Activated CD4-positive, alpha-beta T cell treated with anti-CD3 and anti-CD28 coated beads, Interleukin-2, amount 10 ng/mL, durations not matched to agents 7 days and 5 days (primary cell): Measurements from ENCODE around the gene ILK. TPM values are rescaled to one million over a fixed set of nuclear protein-coding genes. Genes with fewer than 3 reads are reported as not detected.

Source experiments
- CTCF ChIA-PET: fragments of 350-600 bp; sonication (Branson Sonifier 250); formaldehyde crosslinking; loops from one replicate; lab custom pipeline; 2021; ENCODE audit warnings: antibody characterized with exemption; lab: Charles Lee
- POLR2A ChIA-PET: fragments of 350-600 bp; sonication (Branson Sonifier 250); formaldehyde crosslinking; loops from one replicate; lab custom pipeline; 2021; ENCODE audit warnings: antibody characterized with exemption; lab: Charles Lee
- DNase-seq: peaks from one replicate; pipeline ENCODE4 v3.0.0-alpha.2; 2020
- H3K27ac Mint-ChIP-seq: one replicate; pipeline ENCODE4 v1.8.0; 2021; ENCODE audit warnings: mild to moderate bottlenecking, moderate library complexity, mixed read lengths
- H3K27me3 Mint-ChIP-seq: one replicate; pipeline ENCODE4 v1.8.0; 2021; ENCODE audit warnings: mixed read lengths
- H3K36me3 Mint-ChIP-seq: one replicate; pipeline ENCODE4 v1.8.0; 2021; ENCODE audit warnings: low read depth, mixed read lengths
- H3K4me1 Mint-ChIP-seq: one replicate; pipeline ENCODE4 v1.8.0; 2021; ENCODE audit warnings: mixed read lengths
- H3K4me3 Mint-ChIP-seq: one replicate; pipeline ENCODE4 v1.8.0; 2021; ENCODE audit warnings: mild to moderate bottlenecking, moderate library complexity, mixed read lengths
- H3K9me3 Mint-ChIP-seq: one replicate; pipeline ENCODE4 v1.8.0; 2021; ENCODE audit warnings: mixed read lengths
- total RNA-seq, 2 experiments: library from RNA; stranded (reverse); gene quantifications; one replicate each; pipeline ENCODE4 v1.2.3, GENCODE V29; 2021

The ILK gene
- total RNA-seq, 2 experiments from 2014 or later: 155 to 163 TPM

GRCh38 chr11:6578134-6578533 lies 25.4 kb upstream of the ILK start:
- Mint-ChIP-seq H3K27ac (no peak overlapping the region), H3K4me3 (no peak overlapping the region), H3K27me3 (no peaks in the 10 kb centered on the region), H3K4me1 (peaks cover 7% of the 10 kb centered on the region), H3K9me3 (peaks cover 10% of the 10 kb centered on the region), H3K36me3 (peaks cover 11% of the 10 kb centered on the region)
- CTCF ChIA-PET: interaction anchor here (1.1 kb wide), 1 partner anchor 15 kb away, joined by 3 read pairs; no protein-coding TSS in a partner anchor
- DNase-seq: no peak
- POLR2A ChIA-PET: interaction anchor here (0.6 kb wide), 1 partner anchor 25 kb away, joined by 3 read pairs; no protein-coding TSS in a partner anchor

DNA sequence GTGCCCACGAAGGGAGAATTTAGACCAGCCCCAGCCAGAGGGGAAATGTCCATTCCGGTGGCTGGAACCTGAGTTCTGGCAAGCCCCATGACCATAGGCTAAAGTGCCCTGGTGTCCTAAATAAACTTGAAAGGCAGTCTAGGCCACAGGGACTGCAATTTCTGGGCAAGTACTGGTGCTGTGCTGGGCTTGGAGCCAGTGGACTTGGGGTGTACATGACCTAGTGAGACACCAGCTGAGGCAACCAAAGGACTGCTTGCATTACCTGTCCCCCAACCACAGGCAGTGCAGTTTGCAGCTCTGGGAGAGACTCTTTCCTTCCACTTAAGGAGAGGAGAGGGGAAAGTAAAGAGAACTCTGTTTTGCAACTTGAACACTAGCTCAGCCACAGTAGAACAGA lies 23.9 kb upstream of the ILK start:
- ChIA-PET CTCF (interaction anchor here (0.8 to 1.6 kb wide), 4 partner anchors 8 to 104 kb away, joined by 3 to 4 read pairs (median 3); partner anchors contain the start of gene MRPL17), POLR2A (no interaction called here)
- no peak for DNase-seq
- H3K27ac Mint-ChIP-seq: no peak overlapping the region
- no peaks in the 10 kb centered on the region for H3K27me3 Mint-ChIP-seq
- H3K9me3 Mint-ChIP-seq: peaks cover 24% of the 10 kb centered on the region
- peaks cover 25% of the 10 kb centered on the region for H3K36me3 Mint-ChIP-seq
- no peak overlapping the region for H3K4me3 Mint-ChIP-seq
- peaks cover 7% of the 10 kb centered on the region for H3K4me1 Mint-ChIP-seq

- CTCF ChIA-PET: interaction anchor here (1.6 kb wide), 1 partner anchor 11 kb away, joined by 4 read pairs; no protein-coding TSS in a partner anchor
- Mint-ChIP-seq H3K4me3 (no peak overlapping the region), H3K36me3 (peaks cover 35% of the 10 kb centered on the region)
Observed at GRCh38 chr11:6583584-6583983, 20.0 kb upstream of the ILK start.

GRCh38 chr11:6584528-6584927 lies 19.0 kb upstream of the ILK start:
- Mint-ChIP-seq H3K9me3 (peaks cover 30% of the 10 kb centered on the region), H3K27ac (no peak overlapping the region)

More at GRCh38 chr11:6583584-6583983, 20.0 kb upstream of the ILK start:
- Mint-ChIP-seq H3K27me3 (no peaks in the 10 kb centered on the region), H3K4me1 (no peaks in the 10 kb centered on the region), H3K9me3 (peaks cover 30% of the 10 kb centered on the region), H3K27ac (no peak overlapping the region)
- POLR2A ChIA-PET: no interaction called here
- DNase-seq: no peak

GRCh38 chr11:6586434-6587359 lies 16.9 kb upstream of the ILK start:
- H3K27ac Mint-ChIP-seq: no peak overlapping the region
- POLR2A ChIA-PET: no interaction called here
- H3K4me3 Mint-ChIP-seq: no peak overlapping the region
- peaks cover 30% of the 10 kb centered on the region for H3K9me3 Mint-ChIP-seq
- H3K36me3 Mint-ChIP-seq: peaks cover 35% of the 10 kb centered on the region
- no peaks in the 10 kb centered on the region for H3K4me1 Mint-ChIP-seq
- peak; percentile 4 for DNase-seq
- CTCF ChIA-PET: interaction anchor here (0.6 to 1.3 kb wide), 5 partner anchors 10 to 878 kb away, joined by 3 to 5 read pairs (median 3); partner anchors contain the start of gene MRPL17
- H3K27me3 Mint-ChIP-seq: no peaks in the 10 kb centered on the region

More at GRCh38 chr11:6584528-6584927, 19.0 kb upstream of the ILK start:
- peaks cover 35% of the 10 kb centered on the region for H3K36me3 Mint-ChIP-seq
- H3K4me3 Mint-ChIP-seq: no peak overlapping the region
- H3K27me3 Mint-ChIP-seq: no peaks in the 10 kb centered on the region
- ChIA-PET POLR2A (no interaction called here), CTCF (interaction anchor here (1.6 kb wide), 1 partner anchor 10 kb away, joined by 4 read pairs; no protein-coding TSS in a partner anchor)
- DNase-seq: no peak
- no peaks in the 10 kb centered on the region for H3K4me1 Mint-ChIP-seq

DNA sequence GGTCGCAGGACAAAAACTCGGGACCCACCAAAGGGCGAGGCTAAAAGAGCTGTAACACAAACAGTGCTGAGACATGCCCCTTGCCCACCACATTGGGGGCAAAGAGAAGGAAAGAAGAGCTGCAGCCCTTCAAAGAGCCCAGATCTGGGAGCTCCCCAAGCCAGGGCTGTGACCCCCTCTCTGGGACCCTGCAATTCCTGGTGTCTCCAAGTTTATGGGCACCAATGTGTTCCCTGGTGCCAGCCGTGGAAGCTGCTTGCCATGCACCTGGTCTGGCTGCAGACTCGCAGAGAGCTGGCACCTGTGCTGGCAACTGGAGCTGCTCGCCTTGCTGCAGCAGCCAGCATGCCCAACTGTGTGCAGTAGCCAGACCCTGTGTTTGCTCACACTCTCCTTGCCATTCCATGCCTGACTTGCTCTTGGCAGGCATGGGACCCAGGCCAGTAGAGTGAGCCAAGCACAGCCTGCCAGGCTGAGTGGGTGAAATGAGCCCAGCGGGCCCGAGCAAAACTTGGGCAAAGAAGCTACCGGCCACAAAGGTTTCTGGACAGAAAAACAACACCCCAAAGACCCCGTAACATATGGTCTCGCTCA lies 16.1 kb upstream of the ILK start:
- Mint-ChIP-seq H3K36me3 (peaks cover 35% of the 10 kb centered on the region), H3K27me3 (no peaks in the 10 kb centered on the region), H3K4me3 (no peak overlapping the region), H3K4me1 (no peaks in the 10 kb centered on the region), H3K9me3 (peaks cover 26% of the 10 kb centered on the region), H3K27ac (no peak overlapping the region)
- ChIA-PET POLR2A (no interaction called here), CTCF (interaction anchor here (0.7 to 1.3 kb wide), 4 partner anchors 9 to 877 kb away, joined by 3 to 5 read pairs (median 4); partner anchors contain the start of gene MRPL17)
- DNase-seq: peak; percentile 0

GRCh38 chr11:6588018-6588417 lies 15.6 kb upstream of the ILK start:
- Mint-ChIP-seq H3K4me3 (no peak overlapping the region), H3K27me3 (no peaks in the 10 kb centered on the region), H3K9me3 (peaks cover 21% of the 10 kb centered on the region), H3K27ac (no peak overlapping the region), H3K36me3 (peaks cover 32% of the 10 kb centered on the region), H3K4me1 (no peaks in the 10 kb centered on the region)
- no peak for DNase-seq
- POLR2A ChIA-PET: no interaction called here
- CTCF ChIA-PET: interaction anchor here (1.3 kb wide), 1 partner anchor 8 kb away, joined by 4 read pairs; no protein-coding TSS in a partner anchor

DNA sequence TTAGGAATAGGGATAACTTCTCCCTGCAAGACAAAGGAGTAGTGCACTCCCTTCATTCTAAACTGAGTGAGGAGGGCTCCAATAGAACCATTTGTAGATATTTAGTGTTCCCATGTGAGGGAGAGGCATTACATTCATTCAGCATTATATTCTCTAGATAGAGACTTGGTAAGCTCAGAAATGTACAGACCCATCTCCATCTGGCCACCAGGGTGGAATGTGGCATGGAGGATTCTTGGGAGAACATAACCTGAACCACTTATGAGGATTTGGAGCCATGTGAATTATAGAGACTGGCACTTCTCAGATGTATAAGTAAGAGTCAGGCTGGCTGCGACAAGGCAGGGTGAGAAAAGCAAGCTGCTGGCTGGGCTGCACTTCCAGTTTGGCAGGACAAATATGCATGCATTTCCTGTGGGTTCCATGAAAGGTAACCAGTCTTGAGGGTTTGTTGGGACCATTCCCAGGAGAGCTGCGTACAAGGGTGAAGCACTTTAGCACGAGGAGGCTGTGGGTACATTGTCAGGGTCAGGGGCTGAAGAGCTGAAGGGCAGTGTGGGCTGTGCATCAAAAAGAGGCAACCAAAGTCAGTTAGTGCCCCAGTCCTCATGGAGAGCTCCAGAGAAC lies 9.3 kb upstream of the ILK start:
- DNase-seq: no peak
- ChIA-PET CTCF (interaction anchor here (0.6 to 2.6 kb wide), 8 partner anchors 10 to 112 kb away, joined by 3 to 9 read pairs (median 4); partner anchors contain the start of genes ILK, MRPL17 and TAF10), POLR2A (no interaction called here)
- Mint-ChIP-seq H3K4me3 (no peak overlapping the region), H3K27me3 (no peaks in the 10 kb centered on the region), H3K36me3 (peaks cover 40% of the 10 kb centered on the region), H3K9me3 (no peaks in the 10 kb centered on the region), H3K4me1 (peaks cover 20% of the 10 kb centered on the region), H3K27ac (peak overlapping the region; percentile 43)

- H3K36me3 Mint-ChIP-seq: peaks cover 48% of the 10 kb centered on the region
- H3K9me3 Mint-ChIP-seq: no peaks in the 10 kb centered on the region
- H3K4me1 Mint-ChIP-seq: peaks cover 24% of the 10 kb centered on the region
- ChIA-PET POLR2A (no interaction called here), CTCF (interaction anchor here (0.6 to 1.6 kb wide), 5 partner anchors 9 to 87 kb away, joined by 3 to 6 read pairs (median 4); partner anchors contain the start of genes MRPL17 and TAF10)
- no peak overlapping the region for H3K27ac Mint-ChIP-seq
- DNase-seq: no peak
- H3K4me3 Mint-ChIP-seq: no peak overlapping the region
- H3K27me3 Mint-ChIP-seq: no peaks in the 10 kb centered on the region
Observed at GRCh38 chr11:6596239-6596877, 7.2 kb upstream of the ILK start.

- DNase-seq: peak; percentile 2
- Mint-ChIP-seq H3K36me3 (peaks cover 46% of the 10 kb centered on the region), H3K27ac (no peak overlapping the region), H3K9me3 (no peaks in the 10 kb centered on the region), H3K4me3 (no peak overlapping the region), H3K4me1 (peaks cover 21% of the 10 kb centered on the region), H3K27me3 (no peaks in the 10 kb centered on the region)
- POLR2A ChIA-PET: no interaction called here
- CTCF ChIA-PET: interaction anchor here (0.7 to 2.1 kb wide), 2 partner anchors 17 to 38 kb away, joined by 3 to 4 read pairs; no protein-coding TSS in a partner anchor
Observed at GRCh38 chr11:6598555-6598954, 5.0 kb upstream of the ILK start.

GRCh38 chr11:6599449-6599848 lies 4.1 kb upstream of the ILK start:
- Mint-ChIP-seq H3K4me3 (no peak overlapping the region), H3K4me1 (peaks cover 12% of the 10 kb centered on the region), H3K27me3 (no peaks in the 10 kb centered on the region), H3K36me3 (peaks cover 40% of the 10 kb centered on the region), H3K9me3 (no peaks in the 10 kb centered on the region), H3K27ac (no peak overlapping the region)
- CTCF ChIA-PET: interaction anchor here (0.7 to 2.1 kb wide), 4 partner anchors 16 to 84 kb away, joined by 3 to 4 read pairs (median 4); partner anchors contain the start of genes MRPL17 and TPP1
- POLR2A ChIA-PET: no interaction called here
- peak; percentile 2 for DNase-seq
